Measurements from ENCODE around the gene TBXA2R.

GRCh38 chr19:3608750-3609322, 2.2 kb upstream of the TBXA2R start:
- TF ChIP-seq POLR2AphosphoS5 (IDR thresholded peaks at IDR 0.05; ENCODE audit: low read depth): no peak
- no peak for TF ChIP-seq CTCF (IDR thresholded peaks at IDR 0.05; ENCODE audit: insufficient read depth, low read length)
- TF ChIP-seq SPI1 (IDR thresholded peaks at IDR 0.05; ENCODE audit: borderline replicate concordance, low read depth): no peak
